Measurements from ENCODE around the gene KIAA0513. TPM values are rescaled to one million over a fixed set of nuclear protein-coding genes. Genes with fewer than 3 reads are reported as not detected.

KIAA0513 gene
- total RNA-seq: 10 to 100 TPM; 14.8 to 43.4 (median 28.5) TPM

- WGBS, 2 donors (ENCODE audit: low coverage in 1 of 2): 0 to 5% methylated on average over 5 to 11 of the region's 59 CpGs
- peak within 1 kb of the TSS; percentile 81 to 97 for H3K4me3 ChIP-seq
- no peaks in the 10 kb centered on the region for H3K9me3 ChIP-seq
- peak; percentile 87 for ATAC-seq
- peak; percentile 94 to 97 for TF ChIP-seq POLR2A (IDR thresholded peaks at IDR 0.05)
- no peak for TF ChIP-seq EP300 (IDR thresholded peaks at IDR 0.05)
- peak; percentile 97 for TF ChIP-seq POLR2AphosphoS5 (IDR thresholded peaks at IDR 0.05)
- TF ChIP-seq CTCF (IDR thresholded peaks at IDR 0.05): peak in 3 of 4 experiments; percentile 6 to 58 (median 35)
- H3K27me3 ChIP-seq: no peaks in the 10 kb centered on the region
- H3K4me1 ChIP-seq: peaks cover 0 to 48% (median 18%) of the 10 kb centered on the region in 3 donors
- H3K27ac ChIP-seq: peak within 1 kb of the TSS; percentile 71 to 92 (median 91)
- H3K36me3 ChIP-seq: peaks cover 0 to 11% of the 10 kb centered on the region in 2 donors
Observed at GRCh38 chr16:85027349-85027957, at the start of gene KIAA0513. Gene KIAA0513 (plus strand): TSS chr16:85027795. CDS start chr16:85067072, 39,277 bp downstream.

- 79 to 84% methylated on average over 4 of the region's 4 CpGs for WGBS, 2 donors (ENCODE audit: low coverage in 1 of 2)
- Histone ChIP-seq H3K27me3 (no peaks in the 10 kb centered on the region), H3K4me3 (no peak overlapping the region), H3K27ac (no peak overlapping the region), H3K36me3 (peaks cover 0 to 100% of the 10 kb centered on the region in 2 donors), H3K9me3 (no peaks in the 10 kb centered on the region), H3K4me1 (peaks cover 0 to 47% (median 14%) of the 10 kb centered on the region in 3 donors)
- ATAC-seq: no peak
- TF ChIP-seq EP300 (IDR thresholded peaks at IDR 0.05): no peak
- TF ChIP-seq POLR2A (IDR thresholded peaks at IDR 0.05): no peak
- TF ChIP-seq CTCF (IDR thresholded peaks at IDR 0.05): no peak
- no peak for TF ChIP-seq POLR2AphosphoS5 (IDR thresholded peaks at IDR 0.05)
Observed at GRCh38 chr16:84979516-84979915, 48.1 kb upstream of the KIAA0513 start.

GRCh38 chr16:84982434-84982833, 45.2 kb upstream of the KIAA0513 start:
- Histone ChIP-seq H3K9me3 (no peaks in the 10 kb centered on the region), H3K27ac (peak overlapping the region in 1 of 4 donors; percentile 60), H3K36me3 (peaks cover 0 to 89% of the 10 kb centered on the region in 2 donors), H3K4me3 (no peak overlapping the region), H3K27me3 (no peaks in the 10 kb centered on the region), H3K4me1 (peaks cover 0 to 55% (median 17%) of the 10 kb centered on the region in 3 donors)
- no peak for TF ChIP-seq POLR2A (IDR thresholded peaks at IDR 0.05)
- no peak for TF ChIP-seq POLR2AphosphoS5 (IDR thresholded peaks at IDR 0.05)
- TF ChIP-seq CTCF (IDR thresholded peaks at IDR 0.05): no peak
- TF ChIP-seq EP300 (IDR thresholded peaks at IDR 0.05): no peak
- ATAC-seq: no peak
- 30 to 58% methylated on average over 3 to 9 of the region's 9 CpGs for WGBS, 2 donors (ENCODE audit: low coverage in 1 of 2)

GRCh38 chr16:84985079-84986065, 42.2 kb upstream of the KIAA0513 start:
- Histone ChIP-seq H3K27me3 (no peaks in the 10 kb centered on the region), H3K4me3 (no peak overlapping the region), H3K9me3 (no peaks in the 10 kb centered on the region), H3K4me1 (peaks cover 0 to 47% (median 16%) of the 10 kb centered on the region in 3 donors), H3K27ac (peak overlapping the region in 3 of 4 donors; percentile 70 to 79 (median 79)), H3K36me3 (peaks cover 0 to 89% of the 10 kb centered on the region in 2 donors)
- WGBS, 2 donors (ENCODE audit: low coverage in 1 of 2): 35 to 38% methylated on average over 5 to 7 of the region's 15 CpGs
- peak; percentile 62 for ATAC-seq
- peak; percentile 60 for TF ChIP-seq POLR2AphosphoS5 (IDR thresholded peaks at IDR 0.05)
- TF ChIP-seq POLR2A (IDR thresholded peaks at IDR 0.05): no peak

GRCh38 chr16:84986102-84986501, 41.5 kb upstream of the KIAA0513 start:
- no peak for TF ChIP-seq POLR2AphosphoS5 (IDR thresholded peaks at IDR 0.05)
- peaks cover 0 to 87% of the 10 kb centered on the region in 2 donors for H3K36me3 ChIP-seq
- WGBS, 2 donors (ENCODE audit: low coverage in 1 of 2): 90% methylated on average over 7 to 18 of the region's 22 CpGs
- peaks cover 0 to 47% (median 16%) of the 10 kb centered on the region in 3 donors for H3K4me1 ChIP-seq
- ATAC-seq: no peak
- no peaks in the 10 kb centered on the region for H3K27me3 ChIP-seq
- H3K27ac ChIP-seq: peak overlapping the region in 3 of 4 donors; percentile 23 to 79 (median 70)
- H3K4me3 ChIP-seq: no peak overlapping the region
- H3K9me3 ChIP-seq: no peaks in the 10 kb centered on the region
